NCI-H460 (cell line): ENCODE measurements around the gene MFSD6L. TPM values are rescaled to one million over a fixed set of nuclear protein-coding genes. Genes with fewer than 3 reads are reported as not detected.
A peak's percentile ranks its signal among the peaks of the same experiment; 100 is the strongest.

Experiments
- DNase-seq: peaks from one replicate; pipeline ENCODE4 v3.0.0-alpha.2; 2016; ENCODE audit warnings: low read depth; ENCODE audit errors: extremely low read depth
- total RNA-seq: library from RNA; depleted of rRNA; stranded (reverse); fragments of >200 nt; shearing (Covaris generic); gene quantifications from 2 replicates; pipeline ENCODE4 v1.2.3, GENCODE V29; 2014

The MFSD6L gene
- total RNA-seq, 1 experiment from 2014 or later: not detected

- DNase-seq: no peak
Measured at GRCh38 chr17:8797621-8798175, 1.5 kb downstream of the MFSD6L start.

- no peak for DNase-seq
Measured at GRCh38 chr17:8794636-8795035, 4.5 kb downstream of the MFSD6L start.

GRCh38 chr17:8793649-8794048 is 5.5 kb downstream of the MFSD6L start:
- DNase-seq: no peak

GRCh38 chr17:8792646-8793045 is 6.5 kb downstream of the MFSD6L start:
- DNase-seq: no peak

- DNase-seq: no peak
Measured at GRCh38 chr17:8791910-8792270, 7.3 kb downstream of the MFSD6L start.

GRCh38 chr17:8791248-8791909 is 7.8 kb downstream of the MFSD6L start:
- no peak for DNase-seq

- DNase-seq: no peak
Measured at GRCh38 chr17:8789743-8790142, 9.4 kb downstream of the MFSD6L start.

GRCh38 chr17:8788998-8789397 is 10.2 kb downstream of the MFSD6L start:
- no peak for DNase-seq

- DNase-seq: peak; percentile 58
Measured at GRCh38 chr17:8785547-8786413, 13.4 kb downstream of the MFSD6L start.

- no peak for DNase-seq
Measured at GRCh38 chr17:8782176-8782575, 17.0 kb downstream of the MFSD6L start.

- DNase-seq: no peak
Measured at GRCh38 chr17:8781776-8782175, 17.4 kb downstream of the MFSD6L start.

GRCh38 chr17:8776881-8777280 is 22.3 kb downstream of the MFSD6L start:
- DNase-seq: no peak

- no peak for DNase-seq
Measured at GRCh38 chr17:8776248-8776647, 22.9 kb downstream of the MFSD6L start.

GRCh38 chr17:8766731-8767130 is 32.4 kb downstream of the MFSD6L start:
- no peak for DNase-seq

- no peak for DNase-seq
Measured at GRCh38 chr17:8762012-8762411, 37.2 kb downstream of the MFSD6L start.

GRCh38 chr17:8758137-8758596 is 41.0 kb downstream of the MFSD6L start, which contains the start of gene SPDYE4:
TSS of gene SPDYE4 (minus strand) at chr17:8758546. CDS start at chr17:8758382, 164 bp downstream.
- DNase-seq: no peak

- no peak for DNase-seq
Measured at GRCh38 chr17:8757189-8757588, 42.0 kb downstream of the MFSD6L start.

- DNase-seq: no peak
Measured at GRCh38 chr17:8755590-8756255, 43.4 kb downstream of the MFSD6L start.

- DNase-seq: no peak
Measured at GRCh38 chr17:8754890-8755289, 44.3 kb downstream of the MFSD6L start.

- peak; percentile 23 for DNase-seq
Measured at GRCh38 chr17:8753976-8754440, 45.2 kb downstream of the MFSD6L start.
